ENCODE measurements around the gene PLEKHA6.

Gene PLEKHA6

GRCh38 chr1:204288021-204288588, 71.6 kb downstream of the PLEKHA6 start:
- H3K4me3 ChIP-seq (ENCODE audit: low read depth, low read length) = no peak overlapping the region
- in situ Hi-C loops (cut with HindIII; ENCODE audit: low sequenced_read_pairs) = no loop called here
- TF ChIP-seq, protein P1, sequence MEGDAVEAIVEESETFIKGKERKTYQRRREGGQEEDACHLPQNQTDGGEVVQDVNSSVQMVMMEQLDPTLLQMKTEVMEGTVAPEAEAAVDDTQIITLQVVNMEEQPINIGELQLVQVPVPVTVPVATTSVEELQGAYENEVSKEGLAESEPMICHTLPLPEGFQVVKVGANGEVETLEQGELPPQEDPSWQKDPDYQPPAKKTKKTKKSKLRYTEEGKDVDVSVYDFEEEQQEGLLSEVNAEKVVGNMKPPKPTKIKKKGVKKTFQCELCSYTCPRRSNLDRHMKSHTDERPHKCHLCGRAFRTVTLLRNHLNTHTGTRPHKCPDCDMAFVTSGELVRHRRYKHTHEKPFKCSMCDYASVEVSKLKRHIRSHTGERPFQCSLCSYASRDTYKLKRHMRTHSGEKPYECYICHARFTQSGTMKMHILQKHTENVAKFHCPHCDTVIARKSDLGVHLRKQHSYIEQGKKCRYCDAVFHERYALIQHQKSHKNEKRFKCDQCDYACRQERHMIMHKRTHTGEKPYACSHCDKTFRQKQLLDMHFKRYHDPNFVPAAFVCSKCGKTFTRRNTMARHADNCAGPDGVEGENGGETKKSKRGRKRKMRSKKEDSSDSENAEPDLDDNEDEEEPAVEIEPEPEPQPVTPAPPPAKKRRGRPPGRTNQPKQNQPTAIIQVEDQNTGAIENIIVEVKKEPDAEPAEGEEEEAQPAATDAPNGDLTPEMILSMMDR (IDR thresholded peaks at IDR 0.05; ENCODE audit: low read depth, low read length, missing control alignments) = no peak
- no peak for DNase-seq (ENCODE audit: low read depth)

DNA sequence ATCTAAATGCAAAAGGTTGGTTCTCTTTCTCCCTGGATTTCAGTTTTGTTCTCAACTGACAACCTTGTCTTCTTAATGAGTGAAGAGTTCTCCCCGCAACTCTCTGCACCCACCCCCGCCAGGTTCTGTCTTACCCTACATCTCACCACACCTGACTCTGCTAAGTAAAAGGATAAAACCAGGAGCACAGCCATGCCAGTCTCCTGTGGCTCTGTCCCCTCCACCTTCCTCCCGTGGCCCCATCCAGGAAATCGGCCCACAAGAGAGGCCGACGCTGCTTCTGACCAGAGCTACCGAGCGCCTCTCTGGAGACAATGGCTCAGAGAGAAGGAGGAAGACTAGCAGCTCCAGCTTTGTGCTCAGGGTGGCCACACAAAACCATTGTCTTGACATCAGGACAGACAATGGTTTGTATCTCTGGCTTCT, 72.2 kb downstream of the PLEKHA6 start:
- no peak for DNase-seq (ENCODE audit: low read depth)
- in situ Hi-C loops (cut with HindIII; ENCODE audit: low sequenced_read_pairs) = no loop called here
- TF ChIP-seq, protein P1 (IDR thresholded peaks at IDR 0.05; ENCODE audit: low read depth, low read length, missing control alignments) = no peak
- no peak overlapping the region for H3K4me3 ChIP-seq (ENCODE audit: low read depth, low read length)

GRCh38 chr1:204286831-204287421, 72.8 kb downstream of the PLEKHA6 start:
- TF ChIP-seq, protein P1 (IDR thresholded peaks at IDR 0.05; ENCODE audit: low read depth, low read length, missing control alignments) = no peak
- DNase-seq (ENCODE audit: low read depth) = no peak
- in situ Hi-C loops (cut with HindIII; ENCODE audit: low sequenced_read_pairs) = no loop called here
- no peak overlapping the region for H3K4me3 ChIP-seq (ENCODE audit: low read depth, low read length)

GRCh38 chr1:204286315-204286714, 73.4 kb downstream of the PLEKHA6 start:
- in situ Hi-C loops (cut with HindIII; ENCODE audit: low sequenced_read_pairs) = no loop called here
- TF ChIP-seq, protein P1 (IDR thresholded peaks at IDR 0.05; ENCODE audit: low read depth, low read length, missing control alignments) = no peak
- no peak for DNase-seq (ENCODE audit: low read depth)
- H3K4me3 ChIP-seq (ENCODE audit: low read depth, low read length) = no peak overlapping the region

DNA sequence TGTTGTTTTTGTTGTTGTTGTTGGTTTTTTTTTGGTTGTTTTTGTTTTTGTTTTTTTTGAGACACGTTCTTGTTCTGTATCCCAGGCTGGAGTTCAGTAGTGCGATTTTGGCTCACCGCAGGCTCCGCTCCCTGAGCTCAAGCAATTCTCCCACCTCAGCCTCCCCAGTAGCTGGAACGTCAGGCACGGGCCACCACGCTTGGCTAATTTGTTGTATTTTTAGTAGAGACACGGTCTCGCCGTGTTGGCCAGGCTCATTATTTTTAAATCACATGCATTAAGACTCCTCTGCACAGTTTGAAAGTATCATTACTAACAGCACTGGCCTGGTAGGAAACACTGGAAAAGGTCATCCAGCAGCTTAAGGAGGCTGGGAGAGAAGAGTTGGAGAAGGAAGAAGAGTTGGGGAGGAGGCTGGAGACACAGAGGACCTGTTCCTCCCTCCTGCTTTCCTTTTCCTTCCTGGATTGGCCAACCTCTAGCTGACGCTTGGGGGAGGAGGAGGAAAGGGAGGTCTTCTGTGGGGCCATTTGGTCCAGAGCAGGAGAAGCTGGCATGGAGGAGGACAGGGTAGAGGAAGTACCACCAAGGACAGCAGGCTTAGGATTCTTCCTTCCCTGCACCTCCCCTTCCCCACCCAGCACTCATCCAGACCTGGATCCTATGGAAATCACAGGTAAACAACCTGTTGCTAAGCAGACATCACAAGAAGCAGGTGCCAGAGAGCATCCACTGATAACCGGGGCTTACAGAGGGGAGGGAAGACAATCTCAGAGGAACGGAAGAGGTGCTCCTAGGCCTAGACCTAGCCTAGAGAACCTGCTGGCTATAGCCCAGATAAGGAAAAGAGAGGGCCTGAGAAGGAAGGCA, 74.1 kb downstream of the PLEKHA6 start:
- no peak for DNase-seq (ENCODE audit: low read depth)
- in situ Hi-C loops (cut with HindIII; ENCODE audit: low sequenced_read_pairs) = no loop called here
- TF ChIP-seq, protein P1 (IDR thresholded peaks at IDR 0.05; ENCODE audit: low read depth, low read length, missing control alignments) = no peak
- no peak overlapping the region for H3K4me3 ChIP-seq (ENCODE audit: low read depth, low read length)

DNA sequence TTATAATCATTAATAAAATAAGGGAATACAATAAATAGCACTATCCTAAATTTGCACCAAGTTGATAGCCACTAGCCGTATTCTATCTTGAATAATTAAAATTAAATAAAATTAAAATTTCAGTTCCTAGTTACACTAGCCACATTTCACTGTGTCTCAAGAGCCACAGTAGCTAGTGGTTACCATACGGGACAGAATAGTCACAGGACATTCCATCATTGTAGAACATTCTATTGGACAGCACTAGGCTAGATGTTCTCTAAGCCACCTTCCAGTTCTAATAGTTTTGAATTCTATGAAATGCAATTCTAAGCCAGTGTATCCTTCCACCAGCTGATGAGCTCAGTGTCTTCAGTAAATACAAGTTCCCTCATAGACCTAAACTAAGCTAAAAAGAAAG, 74.8 kb downstream of the PLEKHA6 start:
- TF ChIP-seq, protein P1 (IDR thresholded peaks at IDR 0.05; ENCODE audit: low read depth, low read length, missing control alignments) = no peak
- in situ Hi-C loops (cut with HindIII; ENCODE audit: low sequenced_read_pairs) = no loop called here

More for the DNA sequence above, 74.8 kb downstream of the PLEKHA6 start:
- no peak for DNase-seq (ENCODE audit: low read depth)
- H3K4me3 ChIP-seq (ENCODE audit: low read depth, low read length) = no peak overlapping the region
